Right kidney (tissue), 1 donor: ENCODE data around the gene ZNF429.
"Not testable (repeated sequence)": the region's sequence is repeated elsewhere in the genome, so short reads cannot be mapped to it uniquely, and the experiment has no call there.

Experiments
- DNase-seq: peaks from one replicate; pipeline ENCODE4 v3.0.0-alpha.2; 2016

ZNF429 gene

DNA sequence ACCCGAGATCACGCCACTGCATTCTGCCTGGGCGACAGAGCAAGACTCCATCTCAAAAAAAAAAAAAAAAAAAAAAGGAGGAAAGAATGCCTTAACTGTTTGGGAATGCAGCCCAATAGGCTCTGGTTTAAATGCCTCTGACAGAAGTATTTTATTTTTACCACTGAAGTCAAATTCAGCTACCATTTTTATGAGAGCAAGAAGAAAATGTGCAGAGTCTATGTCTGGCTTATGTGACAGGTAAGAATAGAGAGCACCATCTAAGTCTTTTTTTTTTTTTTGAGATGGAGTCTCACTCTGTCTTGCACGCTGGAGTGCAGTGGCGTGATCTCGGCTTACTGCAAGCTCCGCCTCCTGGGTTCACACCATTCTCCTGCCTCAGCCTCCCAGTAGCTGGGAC, 7.2 kb downstream of the ZNF429 start:
- DNase-seq, result not testable (repeated sequence)

DNA sequence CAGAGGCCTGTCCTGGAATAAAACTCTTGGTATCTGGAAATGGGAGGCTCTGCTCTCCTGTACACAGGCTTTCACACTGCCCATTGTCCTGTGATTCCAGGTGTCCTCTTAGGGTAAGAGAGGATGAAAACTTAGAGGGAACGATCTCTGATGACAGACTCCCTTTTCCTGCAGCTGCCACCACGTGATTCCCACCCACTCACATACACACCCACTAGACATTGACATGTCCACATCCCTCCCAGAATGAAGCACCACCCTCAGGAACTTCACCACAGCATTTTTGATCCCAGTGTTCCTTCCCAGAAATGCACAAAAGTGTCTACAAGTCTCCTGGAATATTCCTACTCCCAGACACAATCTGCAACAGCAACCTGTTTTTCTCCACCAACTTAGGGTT, 8.2 kb downstream of the ZNF429 start:
- DNase-seq, result no peak

DNA sequence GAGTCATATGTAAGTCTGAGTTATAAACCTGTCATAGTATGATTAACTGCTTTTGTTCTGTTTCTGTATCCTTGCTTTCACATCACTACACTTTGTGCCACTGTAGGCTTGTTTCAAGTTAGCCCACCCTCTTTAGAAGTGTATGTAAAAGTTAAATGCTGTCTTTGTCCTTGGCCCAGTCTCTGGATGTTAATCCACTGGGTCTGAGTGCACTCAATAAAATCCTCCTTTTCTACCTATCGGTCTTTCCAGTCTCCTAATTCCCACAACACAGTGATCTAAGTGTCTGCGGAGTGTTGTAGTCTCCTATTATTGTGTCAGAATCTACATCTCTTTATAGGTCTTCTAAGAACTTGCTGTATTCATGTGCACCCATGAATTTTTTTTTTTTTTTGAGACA, 14.1 kb downstream of the ZNF429 start:
- no peak for DNase-seq

DNA sequence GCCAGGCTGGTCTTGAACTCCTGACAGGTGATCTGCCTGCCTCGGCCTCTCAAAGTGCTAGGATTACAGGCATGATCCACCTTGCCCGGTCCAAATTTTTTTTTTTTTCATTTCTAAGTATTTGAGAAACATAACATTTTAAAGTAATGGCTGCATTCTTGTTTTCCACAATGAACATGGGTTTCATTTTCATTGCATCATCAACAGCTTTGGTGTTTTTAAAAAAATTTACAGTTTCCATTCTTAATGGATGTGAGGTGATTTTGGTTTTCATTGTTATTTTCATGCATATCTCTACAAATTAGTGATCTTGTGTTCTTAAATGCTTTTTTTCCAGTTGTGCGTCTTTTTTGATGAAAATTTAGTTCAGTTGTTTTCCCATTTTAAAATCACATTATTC, 27.5 kb downstream of the ZNF429 start:
- DNase-seq, result no peak

DNA sequence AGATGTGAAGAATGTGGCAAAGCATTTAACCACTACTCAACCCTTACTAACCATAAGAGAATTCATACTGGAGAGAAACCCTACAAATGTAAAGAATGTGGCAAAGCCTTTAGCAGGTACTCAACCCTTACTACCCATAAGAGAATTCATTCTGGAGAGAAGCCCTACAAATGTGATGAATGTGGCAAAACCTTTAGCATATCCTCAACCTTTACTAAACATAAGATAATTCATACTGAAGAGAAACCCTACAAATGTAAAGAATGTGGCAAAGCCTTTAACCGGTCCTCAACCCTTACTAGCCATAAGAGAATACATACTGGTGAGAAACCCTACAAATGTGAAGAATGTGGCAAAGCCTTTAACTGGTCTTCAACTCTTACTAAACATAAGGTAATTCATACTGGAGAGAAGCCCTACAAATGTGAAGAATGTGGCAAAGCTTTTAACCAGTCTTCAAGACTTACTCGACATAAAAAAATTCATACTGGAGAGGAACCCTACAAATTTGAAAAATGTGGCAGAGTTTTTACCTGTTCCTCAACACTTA, 31.4 kb downstream of the ZNF429 start:
- not testable (repeated sequence) for DNase-seq

DNA sequence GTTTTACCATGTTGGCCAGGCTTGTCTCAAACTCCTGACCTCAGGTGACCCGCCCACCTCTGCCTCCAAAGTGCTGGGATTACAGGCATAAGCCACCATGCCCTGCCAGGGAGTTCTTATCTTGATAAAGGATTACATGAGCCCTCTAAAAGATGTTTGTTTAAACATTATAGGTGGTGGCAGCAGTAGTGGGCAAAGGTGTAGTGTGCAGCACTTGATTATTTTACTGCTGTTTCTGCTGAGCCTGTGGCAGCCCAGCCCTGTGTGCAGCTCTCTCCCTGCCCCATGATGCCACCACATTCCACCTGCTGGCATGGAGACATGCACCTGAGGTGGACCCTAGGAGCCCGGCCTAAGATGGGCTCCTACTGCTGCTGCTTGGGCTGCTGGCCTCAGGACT, 54.0 kb downstream of the ZNF429 start:
- no peak for DNase-seq

DNA sequence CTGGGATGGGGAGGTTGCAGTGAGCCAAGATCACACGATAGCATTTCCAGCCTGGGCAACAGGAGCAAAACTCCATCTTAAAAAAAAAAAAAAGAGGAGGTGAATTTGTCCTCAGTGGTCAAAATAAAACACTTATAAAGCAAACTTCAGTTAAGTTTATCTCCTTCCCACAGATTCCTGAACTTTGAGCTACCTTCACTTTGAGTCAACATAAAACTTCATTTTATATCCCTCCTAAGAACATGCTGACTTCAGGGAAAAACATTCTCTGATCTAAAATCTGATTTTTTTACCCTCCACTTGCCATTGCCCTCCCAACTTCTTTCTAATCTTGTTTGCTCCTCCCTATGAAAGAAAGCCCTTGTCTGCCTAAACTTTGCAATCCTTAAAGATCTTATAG, 59.0 kb downstream of the ZNF429 start:
- DNase-seq, result no peak

DNA sequence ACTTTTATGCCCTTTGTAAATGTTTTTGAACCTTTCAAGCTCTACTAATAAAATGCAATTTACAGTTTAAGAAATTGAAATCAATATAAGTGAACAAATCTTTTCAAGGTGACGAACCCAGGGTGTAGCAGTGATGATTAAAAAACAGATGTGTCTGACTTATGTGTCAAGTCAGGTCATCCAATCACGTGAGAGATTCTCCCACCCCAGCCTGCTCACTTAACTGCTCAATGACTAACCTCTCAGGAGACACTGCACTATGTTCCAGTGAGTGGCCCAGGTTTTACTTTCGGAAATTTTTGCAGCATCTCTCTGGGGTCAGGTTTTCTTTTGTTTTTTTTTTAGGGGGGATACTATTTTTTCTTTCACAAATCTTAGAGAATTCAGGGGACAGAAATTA, 60.7 kb downstream of the ZNF429 start:
- no peak for DNase-seq

DNA sequence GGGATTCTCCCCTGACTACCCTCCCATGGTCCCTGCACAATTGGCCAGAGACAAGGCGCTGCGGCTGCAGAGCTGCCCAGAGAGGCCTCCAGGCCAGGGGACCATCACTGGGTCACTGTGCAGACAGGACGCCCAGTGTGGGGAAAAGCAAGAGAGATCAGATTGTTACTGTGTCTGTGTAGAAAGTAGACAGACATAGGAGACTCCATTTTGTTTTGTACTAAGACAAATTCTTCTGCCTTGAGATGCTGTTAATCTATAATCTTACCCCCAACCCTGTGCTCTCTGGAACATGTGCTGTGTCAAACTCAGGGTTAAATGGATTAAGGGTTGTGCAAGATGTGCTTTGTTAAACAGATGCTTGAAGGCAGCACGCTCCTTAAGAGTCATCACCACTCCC, 62.4 kb downstream of the ZNF429 start:
- not testable (repeated sequence) for DNase-seq

DNA sequence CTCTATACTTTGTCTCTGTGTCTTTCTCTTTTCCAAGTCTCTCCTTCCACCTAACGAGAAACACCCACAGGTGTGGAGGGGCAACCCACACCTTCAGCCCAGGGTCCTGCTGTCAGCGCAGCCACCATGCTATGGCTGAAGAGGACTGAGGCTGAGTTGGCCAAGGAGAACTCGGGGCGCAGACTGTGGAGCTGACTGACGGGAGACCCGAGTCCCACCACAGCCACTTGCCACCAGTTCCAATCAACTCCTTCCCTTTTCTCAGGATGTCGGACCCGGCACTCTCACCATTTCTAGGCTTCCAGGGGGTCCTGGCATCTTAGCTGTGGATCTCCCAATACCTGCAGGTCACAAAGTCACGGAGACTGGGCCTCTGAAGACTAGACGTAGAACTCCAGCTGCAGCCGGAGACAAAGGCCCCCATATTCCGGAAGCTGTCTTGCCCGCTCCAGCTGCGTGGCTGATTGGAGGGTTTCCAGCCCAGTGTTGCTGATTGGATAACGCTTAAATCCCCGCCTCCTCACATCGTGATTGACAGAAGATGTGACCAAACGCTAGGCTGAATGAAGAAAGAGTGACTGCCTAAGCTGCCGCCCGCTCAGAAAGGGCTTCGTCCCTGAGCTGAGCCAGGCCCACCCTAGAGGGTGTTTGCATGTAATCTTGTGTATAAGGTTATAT, 63.6 kb downstream of the ZNF429 start:
- peak; percentile 91 for DNase-seq

DNA sequence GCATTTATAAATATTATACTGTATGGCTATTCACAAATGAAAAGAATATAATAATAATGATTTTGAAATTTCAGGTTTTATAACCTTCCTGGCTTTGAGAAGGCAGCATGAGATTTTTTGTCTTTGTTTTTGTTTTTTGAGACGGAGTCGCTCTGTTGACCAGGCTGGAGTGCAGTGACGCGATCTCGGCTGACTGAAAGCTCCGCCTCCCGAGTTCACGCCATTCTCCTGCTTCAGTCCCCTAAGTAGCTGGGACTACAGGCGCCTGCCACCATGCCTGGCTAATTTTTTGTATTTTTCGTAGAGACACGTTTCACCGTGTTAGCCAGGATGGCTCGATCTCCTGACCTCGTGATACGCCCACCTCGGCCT, 64.1 kb downstream of the ZNF429 start:
- peak; percentile 87 for DNase-seq

DNA sequence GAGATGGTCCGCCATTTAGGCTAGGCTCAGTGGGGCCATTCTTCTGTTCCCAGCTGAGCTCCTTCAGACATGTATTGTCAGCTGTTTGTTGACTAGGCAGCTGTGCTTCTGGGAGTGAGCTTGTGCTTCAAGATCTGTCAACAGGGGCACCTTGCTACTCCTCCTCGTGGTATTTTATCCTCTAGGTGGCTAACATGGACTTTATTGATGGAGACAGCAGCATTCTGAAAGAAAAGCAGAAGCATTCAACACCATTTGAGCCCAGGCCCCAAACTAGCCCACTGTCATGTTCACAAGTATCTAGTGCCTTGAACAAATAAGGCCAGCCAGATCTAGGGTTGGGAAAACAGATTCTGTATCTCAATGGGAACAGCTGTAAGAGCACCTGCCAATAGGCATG, 65.9 kb downstream of the ZNF429 start:
- DNase-seq, result no peak

DNA sequence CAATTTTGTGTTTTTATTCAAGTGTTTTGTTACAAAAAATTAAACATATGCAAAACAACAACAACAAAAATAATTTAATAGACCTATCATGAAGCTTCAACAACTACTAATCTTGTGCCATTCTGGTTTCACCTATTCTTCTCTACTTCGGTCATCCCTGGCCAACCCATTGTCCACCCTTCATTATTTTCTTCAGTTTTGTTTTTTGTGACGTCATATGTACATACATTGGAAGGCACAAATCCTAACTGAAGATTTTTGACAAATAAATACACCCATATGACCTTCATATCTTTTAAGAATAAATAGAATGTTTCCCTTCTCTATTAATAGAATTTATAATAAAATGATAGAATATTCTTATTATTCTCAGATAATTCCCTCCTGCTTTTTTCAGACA, 69.2 kb downstream of the ZNF429 start:
- no peak for DNase-seq

DNA sequence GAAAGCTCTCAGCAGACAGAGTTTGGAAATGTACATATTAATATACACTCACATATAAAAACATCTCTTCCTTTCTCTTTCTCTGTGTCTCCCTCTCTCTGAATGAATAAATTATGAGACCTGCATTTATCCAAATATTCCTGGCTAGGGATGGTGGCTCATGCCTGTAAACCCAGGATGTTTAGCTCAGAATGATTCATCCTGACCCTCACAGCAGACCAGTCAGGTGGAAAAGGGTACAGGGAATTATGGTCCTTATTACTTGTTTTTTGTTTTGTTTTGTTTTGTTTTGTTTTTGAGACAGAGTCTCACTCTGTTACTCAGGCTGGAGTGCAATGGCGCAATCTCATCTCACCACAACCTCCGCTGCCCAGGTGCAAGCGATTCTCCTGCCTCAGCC, 71.1 kb downstream of the ZNF429 start:
- no peak for DNase-seq

DNA sequence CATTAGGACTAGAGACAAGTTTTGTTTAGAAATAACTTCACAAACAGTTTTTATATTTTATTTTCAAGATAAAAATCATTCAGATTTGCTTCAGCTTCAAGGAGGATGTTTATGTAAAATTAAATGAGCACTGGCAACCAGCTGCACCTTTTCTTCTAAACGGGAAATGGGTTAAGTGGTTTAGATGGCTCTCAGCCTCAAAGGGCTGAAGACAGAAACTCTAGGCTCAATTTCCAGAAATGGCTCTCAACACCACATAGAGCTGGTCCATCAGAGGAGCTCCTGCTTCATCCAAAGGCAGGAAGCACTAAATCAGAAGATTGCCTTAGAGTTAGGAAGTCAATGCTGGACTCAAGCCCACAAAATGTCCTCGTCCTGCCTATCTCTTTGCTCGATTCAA, 74.7 kb downstream of the ZNF429 start:
- DNase-seq, result no peak

DNA sequence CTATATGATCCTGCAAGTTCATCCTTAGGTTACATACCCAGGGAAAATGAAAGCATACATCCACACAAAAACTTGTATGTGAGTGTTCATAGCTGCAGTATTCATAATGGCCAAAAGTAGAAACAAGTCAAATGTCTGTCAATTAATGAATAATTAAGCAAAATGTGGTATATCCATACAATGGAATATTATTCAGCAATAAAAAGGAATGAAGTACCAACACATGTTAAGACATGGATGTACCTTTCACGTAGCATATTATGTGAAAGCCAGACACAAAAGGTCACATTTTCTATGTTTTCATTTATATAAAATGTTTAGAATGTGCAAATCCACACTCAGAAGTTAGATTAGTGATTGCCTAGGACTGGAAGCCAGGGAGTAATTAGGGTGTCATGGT, 75.4 kb downstream of the ZNF429 start:
- DNase-seq, result no peak

DNA sequence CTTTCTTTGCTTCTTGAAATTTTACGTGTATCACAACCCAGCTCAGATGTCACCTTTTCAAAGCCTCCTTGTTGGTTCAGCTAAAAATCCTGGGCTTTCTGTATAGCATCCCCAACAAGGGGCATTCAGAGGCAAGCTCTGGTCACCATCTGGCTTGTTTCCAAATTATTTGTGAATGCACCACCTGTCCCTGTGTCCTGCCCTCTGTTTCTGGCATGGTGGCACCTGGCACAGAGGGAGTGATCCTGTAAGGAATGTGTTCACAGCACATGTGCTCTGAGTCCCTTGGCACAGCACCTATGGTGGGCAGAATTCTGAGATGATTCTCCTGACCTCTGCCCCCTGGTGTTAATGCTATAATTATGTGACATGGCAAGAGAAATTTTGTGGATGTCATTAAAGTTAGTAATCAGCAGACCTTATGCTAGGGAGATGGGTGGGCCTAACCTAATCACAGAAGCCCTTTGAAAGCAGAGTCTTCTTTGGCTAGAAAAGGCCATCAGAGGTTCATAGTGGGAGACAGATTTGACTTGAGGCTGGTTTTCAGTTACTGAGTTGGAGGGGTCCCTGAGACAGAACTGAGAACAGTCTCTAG, 76.3 kb downstream of the ZNF429 start:
- DNase-seq, result no peak

DNA sequence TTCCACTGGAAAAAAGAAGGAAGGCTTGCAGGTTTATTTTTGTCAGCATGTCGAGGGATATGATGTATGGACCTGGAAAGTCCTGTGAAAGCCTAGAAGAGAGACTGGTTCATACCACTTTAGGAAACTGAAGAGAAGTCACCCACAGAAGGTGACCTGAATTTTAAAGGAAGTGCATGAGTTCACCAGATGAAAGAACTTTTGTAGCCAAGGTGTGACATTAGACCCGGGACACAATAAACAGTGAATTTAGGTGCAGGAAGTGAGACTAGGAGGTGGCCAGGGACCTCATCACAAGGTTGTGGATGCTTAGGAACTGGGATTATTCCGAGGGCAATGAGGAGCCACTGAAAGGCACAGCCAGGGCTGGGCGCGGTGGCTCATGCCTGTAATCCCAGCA, 79.1 kb downstream of the ZNF429 start:
- no peak for DNase-seq

DNA sequence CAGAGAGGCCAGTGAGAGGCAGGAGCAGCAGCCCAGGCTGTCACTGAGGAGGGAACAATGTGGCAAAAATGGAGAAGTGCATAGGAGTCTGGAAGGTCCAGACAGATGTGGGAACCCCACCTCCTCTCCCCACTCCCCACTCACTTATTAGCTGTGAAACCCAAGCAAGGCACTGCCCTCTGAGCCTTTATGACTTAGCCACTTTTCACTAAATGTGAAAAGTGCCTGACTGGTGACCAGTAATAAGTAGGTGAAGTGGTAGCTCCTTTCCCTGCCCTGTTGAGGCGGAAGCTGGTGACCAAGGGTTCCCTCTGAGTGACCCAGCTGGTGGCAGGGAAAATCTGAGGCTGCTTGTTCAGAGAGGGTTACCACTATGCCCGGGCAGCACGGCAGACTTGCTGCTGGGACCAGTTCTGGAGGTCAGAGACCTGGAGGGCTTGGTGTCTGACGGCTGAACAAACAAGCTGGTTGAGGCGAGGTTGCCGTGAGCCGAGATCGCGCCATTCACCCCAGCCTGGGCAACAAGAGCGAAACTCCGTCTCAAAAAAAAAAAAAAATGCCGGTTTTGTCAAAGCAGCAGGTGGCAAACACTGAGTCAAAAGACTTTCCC, 80.0 kb downstream of the ZNF429 start:
- DNase-seq, result no peak

DNA sequence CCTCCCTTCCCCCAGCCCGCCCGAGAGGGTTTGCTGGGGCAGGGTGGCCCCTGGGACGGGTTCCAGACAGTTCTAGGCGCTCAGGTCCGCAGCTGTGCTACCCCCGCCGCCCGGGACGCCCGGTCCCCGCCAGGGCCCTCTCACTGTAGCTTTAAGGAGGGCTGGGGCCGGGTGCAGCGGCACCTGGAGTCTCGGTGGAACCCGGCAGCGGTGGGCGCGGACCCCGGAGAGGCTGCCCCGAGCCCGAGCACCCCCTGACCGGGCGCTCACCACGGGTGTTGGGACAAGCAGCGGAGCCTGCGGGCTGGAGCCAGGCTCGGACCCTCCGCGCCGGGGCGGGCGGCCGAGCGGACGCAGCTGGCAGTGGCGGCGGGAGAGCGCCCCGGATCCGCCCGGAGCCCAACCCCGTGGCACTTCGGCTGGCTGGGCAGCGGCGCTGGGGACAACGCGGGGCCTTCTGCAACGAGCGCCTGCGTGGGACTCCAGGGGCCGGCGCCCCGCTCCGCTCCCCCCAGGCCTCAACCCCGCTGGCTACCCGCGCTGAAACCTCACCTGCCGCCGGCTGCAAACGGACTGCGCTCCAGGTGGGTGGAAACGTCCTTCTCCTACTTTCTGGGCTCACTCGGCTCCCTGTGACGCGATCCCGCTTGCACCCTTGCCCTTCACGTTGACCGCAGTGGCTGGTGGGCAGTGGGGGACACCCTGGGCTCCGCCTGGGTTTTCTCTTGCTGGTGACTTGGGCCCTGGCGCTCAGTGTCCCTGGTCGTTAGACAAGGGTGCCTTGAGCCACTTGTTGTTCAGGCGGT, 81.1 kb downstream of the ZNF429 start:
- peak; percentile 83 for DNase-seq

DNA sequence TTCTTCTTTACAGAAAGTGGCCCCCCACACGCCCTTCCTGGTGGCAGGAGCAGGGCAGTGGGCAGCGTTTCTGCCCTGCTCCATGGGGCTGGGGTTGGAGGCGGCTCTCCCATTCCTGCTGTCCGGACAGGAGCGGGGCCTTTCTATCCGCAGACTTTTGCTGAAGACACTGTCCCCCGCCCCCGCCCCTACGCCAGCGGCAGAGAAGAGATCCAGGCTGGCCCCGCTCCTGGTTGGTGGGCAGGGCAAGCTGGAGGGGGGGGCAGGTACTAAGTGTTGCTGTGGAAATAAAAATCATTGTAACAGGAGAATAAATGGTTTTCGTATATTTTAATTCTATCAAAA, 81.7 kb downstream of the ZNF429 start:
- DNase-seq, result no peak

DNA sequence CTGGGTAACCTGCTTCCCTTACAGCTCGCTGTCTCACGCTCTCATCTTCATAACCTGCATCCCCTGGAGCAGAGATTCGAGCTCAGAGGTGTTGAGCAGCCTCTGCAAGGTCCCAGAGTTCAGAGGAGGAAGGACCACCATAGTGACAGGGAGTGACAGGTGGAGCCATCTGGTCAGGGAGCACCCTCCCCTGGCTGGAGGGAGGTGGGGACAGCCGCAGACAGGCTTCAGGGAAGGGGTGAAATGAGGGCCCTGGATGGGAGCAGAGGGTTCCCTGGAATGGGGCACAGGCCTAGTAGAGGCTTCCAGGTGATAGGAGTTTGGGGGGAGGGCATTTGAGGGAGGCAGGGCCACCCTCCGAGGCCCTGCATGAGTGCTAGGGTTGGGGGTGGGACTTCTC, 82.1 kb downstream of the ZNF429 start:
- DNase-seq, result no peak

DNA sequence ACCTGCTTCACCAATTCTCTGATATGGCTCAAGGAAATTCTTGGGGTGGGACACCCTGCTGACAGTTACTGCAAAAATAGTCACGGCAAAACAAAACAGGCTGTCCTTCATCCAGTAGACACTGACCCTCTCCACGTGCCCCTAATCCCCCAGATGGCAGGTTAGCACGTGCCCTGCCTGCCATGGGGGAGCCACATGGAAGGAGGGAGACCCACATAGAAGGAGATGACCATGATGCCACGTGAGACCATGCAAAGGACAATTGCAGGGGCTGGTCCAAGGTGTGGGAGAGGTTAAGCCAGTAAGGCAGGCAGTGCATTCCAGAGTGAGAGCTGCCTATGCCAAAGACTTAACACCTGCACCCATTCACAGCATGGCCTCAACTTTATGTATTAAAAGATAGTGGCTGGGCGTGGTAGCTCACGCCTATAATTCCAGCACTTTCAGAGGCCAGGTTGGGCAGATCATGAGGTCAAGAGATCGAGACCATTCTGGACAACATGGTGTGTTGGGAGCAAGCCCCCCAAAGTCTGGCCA, 82.7 kb downstream of the ZNF429 start:
- no peak for DNase-seq
